Esophagus muscularis mucosa (tissue), 4 donors: ENCODE results near the gene ATP1A2. TPM values are rescaled to one million over a fixed set of nuclear protein-coding genes. Genes with fewer than 3 reads are reported as not detected.

Source experiments
- DNase-seq: peaks from one replicate; pipeline ENCODE4 v3.0.0-alpha.2; 2017; ENCODE audit errors: extremely low spot score
- H3K27ac ChIP-seq, 4 donors: fragments of 200-600 bp; sonication (generic); replicated peaks in 1 of 4; 1 replicate in 3 of 4; 2 replicates in 1 of 4; pipeline ENCODE4 v1.5.1; 2016 to 2019; ENCODE audit warnings: mild to moderate bottlenecking in 1 of 4
- H3K27me3 ChIP-seq, 4 donors: fragments of 200-600 bp; sonication (generic); one replicate each; pipeline versions ENCODE4 v1.5.1 to v1.6.0; 2016 to 2019
- H3K36me3 ChIP-seq, 4 donors: fragments of 200-600 bp; sonication (generic); one replicate each; pipeline ENCODE4 v1.5.1; 2016 to 2019
- H3K4me1 ChIP-seq, 4 donors: fragments of 200-600 bp; sonication (generic); one replicate each; pipeline ENCODE4 v1.5.1; 2016 to 2019
- H3K4me3 ChIP-seq, 4 donors: fragments of 200-600 bp; sonication (generic); 1 replicate in 2 of 4; 2 replicates in 2 of 4; pipeline ENCODE4 v1.5.1; 2016 to 2019; ENCODE audit warnings: mild to moderate bottlenecking in 4 of 4, moderate library complexity in 1 of 4
- H3K9me3 ChIP-seq, 4 donors: fragments of 200-600 bp; sonication (generic); 1 replicate in 3 of 4; 2 replicates in 1 of 4; pipeline ENCODE4 v1.5.1; 2016 to 2019
- CTCF ChIP-seq, 3 experiments: fragments of 200-600 bp in 2 of 3; fragments of 450-650 bp in 1 of 3; sonication (generic) in 2 of 3; IDR thresholded peaks; one replicate each; pipeline ENCODE4 v1.5.1; 2017 to 2019; ENCODE audit warnings: antibody characterized with exemption in 3 of 3, mild to moderate bottlenecking in 2 of 3, moderate library complexity in 1 of 3
- EP300 ChIP-seq: sonication (generic); formaldehyde crosslinking; IDR thresholded peaks from one replicate; pipeline ENCODE4 v1.6.1; 2017; ENCODE audit warnings: antibody characterized with exemption
- POLR2A ChIP-seq: fragments of 450-650 bp; IDR thresholded peaks from one replicate; pipeline ENCODE4 v1.6.1; 2017; ENCODE audit warnings: antibody characterized with exemption, moderate library complexity, mild to moderate bottlenecking, low read depth
- POLR2AphosphoS5 ChIP-seq, 2 donors: sonication (generic); formaldehyde crosslinking; IDR thresholded peaks; one replicate each; pipeline ENCODE4 v1.6.1; 2017; ENCODE audit warnings: antibody characterized with exemption in 2 of 2
- WGBS: methylation state at CpG from one replicate; pipeline ENCODE4 v1.1.5; 2018; 5-methylcytosine and 5-hydroxymethylcytosine counted together
- intact Hi-C: fragments of 100-400 bp; cut with DNase I; formaldehyde crosslinking; loops from one replicate; pipeline ENCODE4 v1.15.1; 2023
- total RNA-seq, 4 donors: library from RNA; depleted of rRNA; stranded (reverse); fragments of >200 nt; gene quantifications; one replicate each; pipeline versions ENCODE4 v1.1.0 to v1.2.1, GENCODE V29; 2016

The ATP1A2 gene
- total RNA-seq, 4 donors from 2014 or later, result 101 to 214 (median 130) TPM

GRCh38 chr1:160171354-160171753 lies 55.8 kb downstream of the ATP1A2 start:
- Histone ChIP-seq H3K4me3 (no peak overlapping the region), H3K4me1 (no peaks in the 10 kb centered on the region), H3K36me3 (no peaks in the 10 kb centered on the region), H3K9me3 (no peaks in the 10 kb centered on the region), H3K27me3 (no peaks in the 10 kb centered on the region), H3K27ac (no peak overlapping the region)
- no peak for DNase-seq
- 78% methylated on average over 4 of the region's 4 CpGs for WGBS
- intact Hi-C loops, result no loop called here
- TF ChIP-seq CTCF (IDR thresholded peaks at IDR 0.05) (no peak), POLR2A (no peak), EP300 (no peak), POLR2AphosphoS5 (IDR thresholded peaks at IDR 0.05) (no peak)

GRCh38 chr1:160171980-160172379 lies 56.4 kb downstream of the ATP1A2 start:
- DNase-seq, result no peak
- no peak overlapping the region for H3K27ac ChIP-seq
- H3K36me3 ChIP-seq, result no peaks in the 10 kb centered on the region
- no peak overlapping the region for H3K4me3 ChIP-seq
- intact Hi-C loops, result no loop called here
- 73% methylated on average over 9 of the region's 9 CpGs for WGBS
- H3K9me3 ChIP-seq, result no peaks in the 10 kb centered on the region
- no peaks in the 10 kb centered on the region for H3K27me3 ChIP-seq
- TF ChIP-seq EP300, result no peak
- no peak for TF ChIP-seq POLR2A
- no peak for TF ChIP-seq CTCF (IDR thresholded peaks at IDR 0.05)
- TF ChIP-seq POLR2AphosphoS5 (IDR thresholded peaks at IDR 0.05), result no peak
- H3K4me1 ChIP-seq, result no peaks in the 10 kb centered on the region

GRCh38 chr1:160177231-160177630 lies 61.7 kb downstream of the ATP1A2 start:
- no peaks in the 10 kb centered on the region for H3K4me1 ChIP-seq
- no peak overlapping the region for H3K4me3 ChIP-seq
- no peak overlapping the region for H3K27ac ChIP-seq
- intact Hi-C loops, result no loop called here
- no peaks in the 10 kb centered on the region for H3K9me3 ChIP-seq
- TF ChIP-seq EP300 (no peak), POLR2AphosphoS5 (IDR thresholded peaks at IDR 0.05) (no peak), POLR2A (no peak), CTCF (IDR thresholded peaks at IDR 0.05) (no peak)
- no peaks in the 10 kb centered on the region for H3K36me3 ChIP-seq
- no peaks in the 10 kb centered on the region for H3K27me3 ChIP-seq
- no peak for DNase-seq
- WGBS, result 87% methylated on average over 2 of the region's 2 CpGs

- no peak overlapping the region for H3K27ac ChIP-seq
- no peaks in the 10 kb centered on the region for H3K9me3 ChIP-seq
- DNase-seq, result no peak
- no peak for TF ChIP-seq EP300
- no peak for TF ChIP-seq POLR2A
- TF ChIP-seq POLR2AphosphoS5 (IDR thresholded peaks at IDR 0.05), result no peak
- TF ChIP-seq CTCF (IDR thresholded peaks at IDR 0.05), result no peak
- H3K36me3 ChIP-seq, result no peaks in the 10 kb centered on the region
- 80% methylated on average over 1 of the region's 1 CpG for WGBS
- intact Hi-C loops, result no loop called here
- no peaks in the 10 kb centered on the region for H3K27me3 ChIP-seq
- no peak overlapping the region for H3K4me3 ChIP-seq
- no peaks in the 10 kb centered on the region for H3K4me1 ChIP-seq
These were observed 62.1 kb downstream of the ATP1A2 start for GRCh38 chr1:160177667-160178066.

- Histone ChIP-seq H3K36me3 (no peaks in the 10 kb centered on the region), H3K27ac (no peak overlapping the region), H3K4me1 (no peaks in the 10 kb centered on the region), H3K9me3 (no peaks in the 10 kb centered on the region), H3K4me3 (no peak overlapping the region), H3K27me3 (no peaks in the 10 kb centered on the region)
- 93% methylated on average over 2 of the region's 2 CpGs for WGBS
- TF ChIP-seq POLR2A (no peak), POLR2AphosphoS5 (IDR thresholded peaks at IDR 0.05) (no peak), EP300 (no peak), CTCF (IDR thresholded peaks at IDR 0.05) (no peak)
- no peak for DNase-seq
- intact Hi-C loops, result no loop called here
These were observed 63.2 kb downstream of the ATP1A2 start for GRCh38 chr1:160178731-160179130.
